SU-DHL-6 (cell line): ENCODE measurements around the gene RASSF1.

Source experiments
- EZH2phosphoT487 ChIP-seq: fragments of 200-600 bp; sonication (generic), shearing (Covaris generic); conservative IDR thresholded peaks from 2 replicates; pipeline ENCODE4 v1.6.1; 2018; ENCODE audit warnings: mild to moderate bottlenecking, antibody characterized with exemption, low read length, moderate library complexity, mixed read lengths
- TF ChIP-seq, protein P1 (sequence below): fragments of 200-600 bp; sonication (generic); IDR thresholded peaks from one replicate; pipeline ENCODE4 v1.5.1; 2017; ENCODE audit warnings: antibody characterized with exemption, mild to moderate bottlenecking, low read length, moderate library complexity; ENCODE audit not compliant: insufficient read depth, poor library complexity, severe bottlenecking

DNA sequence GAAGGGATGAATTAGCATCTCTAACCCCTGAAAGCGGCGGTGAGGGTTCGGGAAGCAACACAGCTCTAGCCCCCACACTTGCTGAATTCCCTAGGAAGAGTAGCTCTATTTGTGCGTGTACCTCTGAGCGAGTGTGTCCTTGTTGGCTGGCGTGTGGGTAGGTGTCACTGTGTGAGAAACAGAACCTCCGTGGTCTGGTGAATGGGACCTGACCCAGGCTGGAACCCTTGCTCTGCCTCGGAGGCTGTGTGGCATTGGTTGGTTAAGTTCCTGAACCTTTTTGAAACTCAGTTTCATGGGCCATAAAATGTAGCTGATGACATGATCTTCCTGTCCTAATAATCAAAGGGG, 19.1 kb upstream of the RASSF1 start:
- TF ChIP-seq, protein P1, sequence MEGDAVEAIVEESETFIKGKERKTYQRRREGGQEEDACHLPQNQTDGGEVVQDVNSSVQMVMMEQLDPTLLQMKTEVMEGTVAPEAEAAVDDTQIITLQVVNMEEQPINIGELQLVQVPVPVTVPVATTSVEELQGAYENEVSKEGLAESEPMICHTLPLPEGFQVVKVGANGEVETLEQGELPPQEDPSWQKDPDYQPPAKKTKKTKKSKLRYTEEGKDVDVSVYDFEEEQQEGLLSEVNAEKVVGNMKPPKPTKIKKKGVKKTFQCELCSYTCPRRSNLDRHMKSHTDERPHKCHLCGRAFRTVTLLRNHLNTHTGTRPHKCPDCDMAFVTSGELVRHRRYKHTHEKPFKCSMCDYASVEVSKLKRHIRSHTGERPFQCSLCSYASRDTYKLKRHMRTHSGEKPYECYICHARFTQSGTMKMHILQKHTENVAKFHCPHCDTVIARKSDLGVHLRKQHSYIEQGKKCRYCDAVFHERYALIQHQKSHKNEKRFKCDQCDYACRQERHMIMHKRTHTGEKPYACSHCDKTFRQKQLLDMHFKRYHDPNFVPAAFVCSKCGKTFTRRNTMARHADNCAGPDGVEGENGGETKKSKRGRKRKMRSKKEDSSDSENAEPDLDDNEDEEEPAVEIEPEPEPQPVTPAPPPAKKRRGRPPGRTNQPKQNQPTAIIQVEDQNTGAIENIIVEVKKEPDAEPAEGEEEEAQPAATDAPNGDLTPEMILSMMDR, result no peak
- TF ChIP-seq EZH2phosphoT487, result no peak
